Activated CD4-positive, alpha-beta memory T cell treated with anti-CD3 and anti-CD28 coated beads, Interleukin-2, amount 10 ng/mL, durations not matched to agents 7 days and 5 days (primary cell): ENCODE measurements around the gene FOXJ3. TPM values are rescaled to one million over a fixed set of nuclear protein-coding genes. Genes with fewer than 3 reads are reported as not detected.
A peak's percentile ranks its signal among the peaks of the same experiment; 100 is the strongest.

Experiments
- CTCF ChIA-PET: fragments of 350-600 bp; sonication (Branson Sonifier 250); formaldehyde crosslinking; loops from one replicate; lab custom pipeline; 2021; ENCODE audit warnings: antibody characterized with exemption, inconsistent platforms; lab: Charles Lee
- POLR2A ChIA-PET: fragments of 350-600 bp; sonication (Branson Sonifier 250); formaldehyde crosslinking; loops from one replicate; lab custom pipeline; 2021; ENCODE audit warnings: antibody characterized with exemption; lab: Charles Lee
- DNase-seq: peaks from one replicate; pipeline ENCODE4 v3.0.0-alpha.2; 2020
- H3K27ac Mint-ChIP-seq: one replicate; pipeline ENCODE4 v1.8.0; 2021; ENCODE audit warnings: mild to moderate bottlenecking, mixed read lengths
- H3K27me3 Mint-ChIP-seq: one replicate; pipeline ENCODE4 v1.8.0; 2021; ENCODE audit warnings: mixed read lengths
- H3K36me3 Mint-ChIP-seq: one replicate; pipeline ENCODE4 v1.8.0; 2021; ENCODE audit warnings: low read depth, mixed read lengths
- H3K4me1 Mint-ChIP-seq: one replicate; pipeline ENCODE4 v1.8.0; 2021; ENCODE audit warnings: mixed read lengths
- H3K4me3 Mint-ChIP-seq: one replicate; pipeline ENCODE4 v1.8.0; 2021; ENCODE audit warnings: mild to moderate bottlenecking, mixed read lengths
- H3K9me3 Mint-ChIP-seq: one replicate; pipeline ENCODE4 v1.8.0; 2021; ENCODE audit warnings: mixed read lengths
- total RNA-seq, 2 experiments: library from RNA; stranded (reverse); gene quantifications; one replicate each; pipeline ENCODE4 v1.2.3, GENCODE V29; 2021

Gene FOXJ3
- total RNA-seq, 2 experiments from 2014 or later: 44.9 to 47.1 TPM

- Mint-ChIP-seq H3K9me3 (no peaks in the 10 kb centered on the region), H3K27ac (no peak overlapping the region), H3K27me3 (no peaks in the 10 kb centered on the region), H3K4me3 (no peak overlapping the region), H3K4me1 (peaks cover 34% of the 10 kb centered on the region), H3K36me3 (peaks cover 9% of the 10 kb centered on the region)
- ChIA-PET CTCF (interaction anchor here (1.1 to 1.6 kb wide), 2 partner anchors 15 to 155 kb away, joined by 3 to 4 read pairs; no protein-coding TSS in a partner anchor), POLR2A (no interaction called here)
- no peak for DNase-seq
Observed at GRCh38 chr1:42328916-42329496, 6.0 kb downstream of the FOXJ3 start.

- DNase-seq: no peak
- H3K27ac Mint-ChIP-seq: no peak overlapping the region
- ChIA-PET CTCF (no interaction called here), POLR2A (no interaction called here)
- H3K27me3 Mint-ChIP-seq: no peaks in the 10 kb centered on the region
- peaks cover 9% of the 10 kb centered on the region for H3K36me3 Mint-ChIP-seq
- H3K4me1 Mint-ChIP-seq: peaks cover 31% of the 10 kb centered on the region
- H3K4me3 Mint-ChIP-seq: no peak overlapping the region
- no peaks in the 10 kb centered on the region for H3K9me3 Mint-ChIP-seq
Observed at GRCh38 chr1:42328047-42328625, 6.9 kb downstream of the FOXJ3 start.

GRCh38 chr1:42325014-42325402 is 10.0 kb downstream of the FOXJ3 start:
- H3K27me3 Mint-ChIP-seq: no peaks in the 10 kb centered on the region

GRCh38 chr1:42324398-42325013 is 10.5 kb downstream of the FOXJ3 start:
- DNase-seq: no peak
- ChIA-PET POLR2A (no interaction called here), CTCF (interaction anchor here (1.1 kb wide), 1 partner anchor 20 kb away, joined by 3 read pairs; no protein-coding TSS in a partner anchor)
- Mint-ChIP-seq H3K27me3 (no peaks in the 10 kb centered on the region), H3K4me3 (no peak overlapping the region), H3K9me3 (no peaks in the 10 kb centered on the region), H3K36me3 (peaks cover 10% of the 10 kb centered on the region), H3K4me1 (peaks cover 49% of the 10 kb centered on the region), H3K27ac (no peak overlapping the region)

More at GRCh38 chr1:42325014-42325402, 10.0 kb downstream of the FOXJ3 start:
- no peak for DNase-seq
- Mint-ChIP-seq H3K27ac (no peak overlapping the region), H3K4me1 (peaks cover 44% of the 10 kb centered on the region), H3K36me3 (peaks cover 10% of the 10 kb centered on the region), H3K9me3 (no peaks in the 10 kb centered on the region), H3K4me3 (no peak overlapping the region)
- POLR2A ChIA-PET: no interaction called here
- CTCF ChIA-PET: interaction anchor here (1.1 kb wide), 1 partner anchor 19 kb away, joined by 3 read pairs; no protein-coding TSS in a partner anchor

- Mint-ChIP-seq H3K9me3 (no peaks in the 10 kb centered on the region), H3K4me1 (peaks cover 56% of the 10 kb centered on the region)
- POLR2A ChIA-PET: interaction anchor here (1.4 to 1.8 kb wide), 2 partner anchors 9 to 10 kb away, joined by 6 to 7 read pairs; no protein-coding TSS in a partner anchor
Observed at GRCh38 chr1:42323551-42323950, 11.5 kb downstream of the FOXJ3 start.

GRCh38 chr1:42322577-42322976 is 12.5 kb downstream of the FOXJ3 start:
- POLR2A ChIA-PET: interaction anchor here (0.8 to 1.8 kb wide), 3 partner anchors 10 to 109 kb away, joined by 3 to 7 read pairs (median 6); no protein-coding TSS in a partner anchor
- peak overlapping the region; percentile 54 for H3K27ac Mint-ChIP-seq

More at GRCh38 chr1:42323551-42323950, 11.5 kb downstream of the FOXJ3 start:
- H3K4me3 Mint-ChIP-seq: no peak overlapping the region
- CTCF ChIA-PET: interaction anchor here (0.8 kb wide), 1 partner anchor 150 kb away, joined by 3 read pairs; no protein-coding TSS in a partner anchor
- no peaks in the 10 kb centered on the region for H3K27me3 Mint-ChIP-seq
- no peak for DNase-seq
- no peak overlapping the region for H3K27ac Mint-ChIP-seq
- H3K36me3 Mint-ChIP-seq: peaks cover 10% of the 10 kb centered on the region

GRCh38 chr1:42321731-42322130 is 13.3 kb downstream of the FOXJ3 start:
- Mint-ChIP-seq H3K27ac (no peak overlapping the region), H3K4me3 (no peak overlapping the region), H3K27me3 (no peaks in the 10 kb centered on the region), H3K36me3 (peaks cover 14% of the 10 kb centered on the region), H3K4me1 (peaks cover 64% of the 10 kb centered on the region), H3K9me3 (no peaks in the 10 kb centered on the region)
- no peak for DNase-seq
- ChIA-PET POLR2A (no interaction called here), CTCF (no interaction called here)

More at GRCh38 chr1:42322577-42322976, 12.5 kb downstream of the FOXJ3 start:
- DNase-seq: no peak
- H3K9me3 Mint-ChIP-seq: no peaks in the 10 kb centered on the region
- peaks cover 61% of the 10 kb centered on the region for H3K4me1 Mint-ChIP-seq
- CTCF ChIA-PET: interaction anchor here (0.8 to 0.9 kb wide), 2 partner anchors 12 to 149 kb away, joined by 3 read pairs; no protein-coding TSS in a partner anchor
- H3K36me3 Mint-ChIP-seq: peaks cover 14% of the 10 kb centered on the region
- no peaks in the 10 kb centered on the region for H3K27me3 Mint-ChIP-seq
- H3K4me3 Mint-ChIP-seq: no peak overlapping the region

GRCh38 chr1:42320708-42321107 is 14.3 kb downstream of the FOXJ3 start:
- Mint-ChIP-seq H3K4me3 (no peak overlapping the region), H3K4me1 (peaks cover 62% of the 10 kb centered on the region), H3K27me3 (no peaks in the 10 kb centered on the region), H3K9me3 (no peaks in the 10 kb centered on the region), H3K36me3 (peaks cover 14% of the 10 kb centered on the region), H3K27ac (no peak overlapping the region)
- CTCF ChIA-PET: no interaction called here
- POLR2A ChIA-PET: interaction anchor here (0.7 to 2.6 kb wide), 4 partner anchors 12 to 142 kb away, joined by 3 to 16 read pairs (median 4); partner anchors contain the start of genes CCDC30 and FOXJ3
- DNase-seq: no peak

GRCh38 chr1:42319871-42320484 is 15.1 kb downstream of the FOXJ3 start:
- Mint-ChIP-seq H3K36me3 (peaks cover 14% of the 10 kb centered on the region), H3K27me3 (no peaks in the 10 kb centered on the region), H3K4me3 (peak overlapping the region; percentile 48), H3K27ac (peak overlapping the region; percentile 78), H3K4me1 (peaks cover 67% of the 10 kb centered on the region), H3K9me3 (no peaks in the 10 kb centered on the region)
- peak; percentile 48 for DNase-seq
- ChIA-PET CTCF (no interaction called here), POLR2A (interaction anchor here (1.4 to 2.6 kb wide), 3 partner anchors 12 to 143 kb away, joined by 3 to 16 read pairs (median 6); partner anchors contain the start of genes CCDC30 and FOXJ3)

GRCh38 chr1:42319128-42319851 is 15.7 kb downstream of the FOXJ3 start:
- H3K4me3 Mint-ChIP-seq: peak overlapping the region; percentile 48
- POLR2A ChIA-PET: interaction anchor here (1.5 to 2.6 kb wide), 2 partner anchors 15 to 143 kb away, joined by 3 to 16 read pairs; partner anchors contain the start of genes CCDC30 and FOXJ3
- H3K27me3 Mint-ChIP-seq: no peaks in the 10 kb centered on the region
- H3K9me3 Mint-ChIP-seq: no peaks in the 10 kb centered on the region
- DNase-seq: no peak
- peak overlapping the region; percentile 78 for H3K27ac Mint-ChIP-seq
- H3K36me3 Mint-ChIP-seq: peaks cover 14% of the 10 kb centered on the region
- CTCF ChIA-PET: no interaction called here
- H3K4me1 Mint-ChIP-seq: peaks cover 74% of the 10 kb centered on the region

GRCh38 chr1:42318601-42319000 is 16.4 kb downstream of the FOXJ3 start:
- no peaks in the 10 kb centered on the region for H3K27me3 Mint-ChIP-seq
- DNase-seq: no peak
- H3K36me3 Mint-ChIP-seq: peaks cover 14% of the 10 kb centered on the region
- H3K27ac Mint-ChIP-seq: no peak overlapping the region
- ChIA-PET POLR2A (no interaction called here), CTCF (no interaction called here)
- H3K9me3 Mint-ChIP-seq: no peaks in the 10 kb centered on the region
- H3K4me1 Mint-ChIP-seq: peaks cover 73% of the 10 kb centered on the region
- no peak overlapping the region for H3K4me3 Mint-ChIP-seq

- POLR2A ChIA-PET: no interaction called here
- Mint-ChIP-seq H3K27ac (no peak overlapping the region), H3K36me3 (peaks cover 11% of the 10 kb centered on the region), H3K9me3 (no peaks in the 10 kb centered on the region), H3K4me3 (no peak overlapping the region), H3K27me3 (no peaks in the 10 kb centered on the region), H3K4me1 (peaks cover 67% of the 10 kb centered on the region)
- no peak for DNase-seq
- CTCF ChIA-PET: interaction anchor here (1.1 kb wide), 1 partner anchor 144 kb away, joined by 4 read pairs; no protein-coding TSS in a partner anchor
Observed at GRCh38 chr1:42317308-42317707, 17.7 kb downstream of the FOXJ3 start.
